HUES6 (cell line): ENCODE results near the gene TSPAN18.

ENCODE experiments used
- H3K27ac ChIP-seq: 2 replicates; pipeline ENCODE4 v1.7.0; 2013; ENCODE audit warnings: low read depth, mild to moderate bottlenecking, low read length, inconsistent platforms
- H3K27me3 ChIP-seq: 2 replicates; pipeline ENCODE4 v1.6.1; 2013; ENCODE audit warnings: low read length; ENCODE audit not compliant: control insufficient read depth, insufficient read depth
- H3K36me3 ChIP-seq: 2 replicates; pipeline ENCODE4 v1.6.1; 2013; ENCODE audit warnings: low read length; ENCODE audit not compliant: control insufficient read depth, insufficient read depth
- H3K4me1 ChIP-seq: 2 replicates; pipeline ENCODE4 v1.6.1; 2013; ENCODE audit warnings: low read length; ENCODE audit not compliant: control insufficient read depth, insufficient read depth
- H3K4me3 ChIP-seq: 2 replicates; pipeline ENCODE4 v1.5.1; 2013; ENCODE audit warnings: low read depth, low read length
- H3K9ac ChIP-seq: one replicate; pipeline ENCODE4 v1.6.1; 2013; ENCODE audit warnings: mild to moderate bottlenecking, low read length
- H3K9me3 ChIP-seq: 2 replicates; pipeline ENCODE4 v1.6.1; 2013; ENCODE audit warnings: low read depth, low read length; ENCODE audit not compliant: control insufficient read depth, insufficient read depth

Gene TSPAN18

DNA sequence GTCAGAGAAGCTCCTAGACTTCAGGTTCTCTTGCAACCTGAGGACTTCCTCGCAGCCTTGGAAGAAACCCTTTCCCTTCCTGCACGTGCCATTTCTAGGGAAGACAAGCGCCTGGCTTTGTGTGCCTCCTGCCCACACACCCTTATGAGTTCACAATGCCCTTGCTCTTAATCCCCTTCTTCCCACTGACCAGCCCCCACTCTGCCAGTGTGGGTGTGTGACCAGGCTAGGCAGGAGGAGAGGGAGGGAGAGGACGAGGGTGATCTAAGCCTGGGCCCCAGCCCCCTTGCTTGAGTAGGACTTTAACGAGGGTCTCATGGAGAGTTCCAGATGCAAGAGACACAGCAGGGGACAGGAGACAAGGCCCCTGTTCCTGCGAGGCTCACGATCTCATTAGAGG, 193.7 kb downstream of the TSPAN18 start:
- no peak overlapping the region for H3K9ac ChIP-seq

DNA sequence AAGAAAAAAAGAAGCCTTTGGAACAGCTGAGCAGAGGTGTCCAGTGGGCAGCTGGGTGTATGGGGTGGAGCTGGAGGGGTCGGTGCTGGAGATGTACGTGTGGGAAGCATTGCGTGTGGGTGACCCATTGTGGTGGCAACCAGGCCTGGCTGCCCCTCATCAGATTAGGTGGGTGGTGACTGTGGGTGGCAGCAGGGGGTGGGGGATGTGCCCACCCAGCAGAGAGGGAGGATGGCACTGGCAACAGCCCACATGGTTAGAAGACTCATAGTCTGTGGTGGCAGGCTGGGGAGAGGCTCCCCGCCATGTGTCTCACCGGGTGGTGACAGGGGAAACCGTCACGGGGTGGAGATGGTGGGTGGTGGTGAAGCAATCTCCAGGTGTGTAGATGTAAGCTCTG, 196.4 kb downstream of the TSPAN18 start:
- Histone ChIP-seq H3K9me3 (no peaks in the 10 kb centered on the region), H3K4me1 (peaks cover 8% of the 10 kb centered on the region; the same call in 1 of the 2 replicates), H3K9ac (no peak overlapping the region), H3K36me3 (peaks cover 10% of the 10 kb centered on the region; the same call in 1 of the 2 replicates), H3K27ac (no peak overlapping the region), H3K4me3 (no peak overlapping the region), H3K27me3 (no peaks in the 10 kb centered on the region)

More for the DNA sequence above, 193.7 kb downstream of the TSPAN18 start:
- H3K4me1 ChIP-seq: no peaks in the 10 kb centered on the region
- H3K9me3 ChIP-seq: no peaks in the 10 kb centered on the region
- H3K27ac ChIP-seq: no peak overlapping the region
- no peaks in the 10 kb centered on the region for H3K27me3 ChIP-seq
- peaks cover 10% of the 10 kb centered on the region; the same call in 1 of the 2 replicates for H3K36me3 ChIP-seq
- no peak overlapping the region for H3K4me3 ChIP-seq

DNA sequence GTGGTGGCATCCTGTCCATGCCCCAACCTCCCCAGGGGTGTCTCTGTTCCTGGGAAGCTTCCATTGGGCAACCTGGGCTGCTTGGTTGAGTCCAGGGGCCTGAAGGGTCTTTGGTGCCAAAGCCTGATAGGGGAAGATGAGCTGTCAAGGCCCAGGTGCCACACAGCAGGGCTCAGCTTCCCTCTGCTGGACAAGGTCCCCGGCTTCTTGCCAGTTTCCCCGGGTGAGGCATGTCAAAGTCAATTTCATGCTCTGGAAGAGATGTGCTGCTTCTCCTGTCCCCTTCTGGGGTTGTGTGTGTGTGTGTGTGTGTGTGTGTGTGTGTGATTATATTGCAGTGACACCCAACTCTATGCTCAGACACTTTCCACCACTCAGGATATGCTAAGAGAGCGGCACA, 197.0 kb downstream of the TSPAN18 start:
- H3K36me3 ChIP-seq: peaks cover 10% of the 10 kb centered on the region; the same call in 1 of the 2 replicates
- H3K27me3 ChIP-seq: no peaks in the 10 kb centered on the region
- no peak overlapping the region for H3K27ac ChIP-seq

DNA sequence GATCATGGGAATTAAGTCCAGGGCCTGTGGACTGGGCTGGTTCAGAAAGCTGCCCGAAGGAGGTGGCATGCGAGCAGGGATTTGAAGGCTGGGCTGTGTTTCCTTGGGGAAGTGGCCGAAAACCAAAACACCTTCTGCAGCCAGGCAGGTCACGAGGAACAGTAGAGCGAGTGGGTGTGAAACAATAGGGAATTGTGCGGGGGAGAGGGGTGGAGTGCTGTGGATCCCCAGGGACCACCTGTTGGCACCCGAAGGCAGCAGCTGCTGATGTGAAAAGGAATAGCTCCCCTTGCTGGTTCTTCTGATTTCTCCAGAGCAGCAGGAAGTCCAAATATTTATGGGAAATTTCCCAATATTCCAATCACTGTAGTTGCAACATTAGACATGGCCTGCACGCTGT, 199.3 kb downstream of the TSPAN18 start:
- Histone ChIP-seq H3K4me3 (no peak overlapping the region), H3K9ac (no peak overlapping the region), H3K27me3 (no peaks in the 10 kb centered on the region), H3K9me3 (no peaks in the 10 kb centered on the region), H3K27ac (no peak overlapping the region), H3K36me3 (peaks cover 16% of the 10 kb centered on the region), H3K4me1 (peaks cover 24% of the 10 kb centered on the region)

More for the DNA sequence above, 197.0 kb downstream of the TSPAN18 start:
- H3K4me3 ChIP-seq: no peak overlapping the region
- no peak overlapping the region for H3K9ac ChIP-seq
- H3K4me1 ChIP-seq: peaks cover 14% of the 10 kb centered on the region; the same call in 1 of the 2 replicates
- no peaks in the 10 kb centered on the region for H3K9me3 ChIP-seq

DNA sequence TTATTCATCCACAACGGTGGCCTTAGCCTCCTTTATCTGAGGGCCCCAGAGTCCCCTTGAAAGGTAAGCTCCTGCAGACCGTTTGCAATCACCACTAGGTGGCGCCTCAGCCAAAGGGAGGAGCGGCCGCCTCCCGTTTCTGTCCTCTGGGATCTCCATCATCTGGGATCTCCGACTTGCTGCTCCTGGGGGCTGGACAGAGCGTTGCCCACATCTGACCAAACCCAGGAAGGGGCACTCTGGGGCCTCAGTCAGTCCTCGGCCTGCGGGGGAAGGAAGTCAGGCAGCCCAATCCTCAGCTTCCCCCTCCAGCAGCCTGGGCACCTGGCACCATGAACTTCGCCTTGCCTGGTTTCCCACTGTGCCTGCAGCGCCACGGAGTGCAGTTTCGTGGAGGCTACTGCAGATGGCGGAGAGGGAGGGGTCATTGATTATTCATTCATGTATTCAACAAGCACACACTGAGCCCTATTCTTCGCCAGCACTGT, 200.5 kb downstream of the TSPAN18 start:
- Histone ChIP-seq H3K9me3 (no peaks in the 10 kb centered on the region), H3K9ac (no peak overlapping the region), H3K36me3 (peaks cover 16% of the 10 kb centered on the region), H3K27ac (no peak overlapping the region), H3K4me3 (no peak overlapping the region), H3K27me3 (no peaks in the 10 kb centered on the region), H3K4me1 (peaks cover 30% of the 10 kb centered on the region)

DNA sequence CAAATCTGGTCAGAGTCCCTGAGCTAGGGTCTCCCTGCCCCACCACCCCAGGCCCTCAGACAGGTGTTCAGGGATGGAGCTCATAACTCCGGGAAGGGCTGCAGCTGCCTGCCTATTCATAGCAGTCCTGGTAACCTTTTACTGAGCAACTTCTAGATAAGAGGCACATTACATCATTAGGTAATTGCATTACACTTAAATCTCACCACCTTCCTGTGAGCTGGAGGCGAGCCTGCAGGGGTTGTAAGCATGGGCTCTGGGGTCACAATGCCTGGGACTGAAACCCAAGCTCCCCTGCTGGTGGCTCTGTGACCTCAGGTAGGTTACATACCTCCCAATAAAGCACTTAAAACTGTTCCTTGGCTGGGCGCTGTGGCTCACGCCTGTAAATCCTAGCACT, 201.4 kb downstream of the TSPAN18 start:
- Histone ChIP-seq H3K27ac (no peak overlapping the region), H3K27me3 (no peaks in the 10 kb centered on the region), H3K4me1 (peaks cover 30% of the 10 kb centered on the region), H3K9me3 (no peaks in the 10 kb centered on the region), H3K36me3 (peaks cover 15% of the 10 kb centered on the region), H3K4me3 (no peak overlapping the region), H3K9ac (no peak overlapping the region)

DNA sequence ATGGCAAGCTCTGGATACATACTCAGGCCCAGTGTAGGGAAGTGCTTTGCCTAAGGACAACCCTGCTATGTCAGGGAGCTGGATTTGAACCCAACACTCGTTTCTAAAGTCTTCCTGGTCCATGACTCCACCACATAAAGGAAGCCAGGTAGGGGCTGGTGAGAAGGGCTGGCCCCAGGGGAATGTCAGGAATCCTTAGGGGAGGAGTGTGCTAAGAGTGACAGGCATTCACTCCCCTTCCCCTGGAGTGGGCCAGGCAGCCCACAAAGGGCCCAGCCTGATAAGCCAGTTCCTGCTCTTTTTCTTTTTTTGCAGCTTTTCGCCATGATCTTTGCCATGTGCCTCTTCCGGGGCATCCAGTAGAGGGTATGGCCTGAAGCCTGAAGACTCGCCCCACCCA, 202.1 kb downstream of the TSPAN18 start:
- Histone ChIP-seq H3K4me3 (no peak overlapping the region), H3K36me3 (peaks cover 15% of the 10 kb centered on the region), H3K9me3 (no peaks in the 10 kb centered on the region), H3K27ac (no peak overlapping the region), H3K27me3 (no peaks in the 10 kb centered on the region), H3K4me1 (peaks cover 30% of the 10 kb centered on the region), H3K9ac (no peak overlapping the region)

DNA sequence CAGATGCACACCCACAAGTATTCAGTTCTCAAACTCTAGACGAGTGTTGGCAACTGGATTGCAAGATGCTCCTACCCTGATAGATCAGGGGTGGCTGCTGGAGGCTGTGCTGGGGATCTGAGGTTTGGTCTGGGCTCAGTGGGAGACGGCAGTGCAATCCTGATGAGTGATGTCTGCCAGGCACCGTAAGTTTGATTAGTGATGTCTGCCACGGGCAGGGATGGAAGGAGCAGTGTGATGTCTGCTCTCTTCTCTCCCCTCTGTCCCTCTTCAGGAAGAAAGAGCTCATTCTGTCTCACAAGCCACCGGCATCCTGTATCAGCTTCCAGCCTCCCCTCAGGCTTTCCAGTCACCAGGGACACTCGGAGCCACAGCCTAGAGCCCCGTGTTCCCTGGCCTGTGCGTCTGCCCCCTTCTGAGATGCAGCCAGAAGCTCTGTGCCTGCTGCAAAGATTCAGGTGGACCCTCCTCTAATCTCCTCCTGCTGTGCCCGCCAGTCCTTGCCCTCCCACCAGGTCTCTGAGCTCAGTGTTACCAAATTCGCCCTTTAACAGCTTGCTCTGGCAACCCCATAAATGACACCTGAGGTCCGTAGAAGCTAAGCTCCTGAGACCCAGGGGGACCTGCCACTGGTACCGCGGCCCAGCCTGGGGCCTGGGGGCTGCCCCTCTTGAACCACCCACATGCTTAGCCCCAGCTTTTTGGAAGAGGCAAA, 204.0 kb downstream of the TSPAN18 start:
- Histone ChIP-seq H3K27ac (no peak overlapping the region), H3K9ac (no peak overlapping the region), H3K27me3 (no peaks in the 10 kb centered on the region), H3K36me3 (peaks cover 23% of the 10 kb centered on the region), H3K4me3 (no peak overlapping the region), H3K4me1 (peaks cover 30% of the 10 kb centered on the region), H3K9me3 (no peaks in the 10 kb centered on the region)

DNA sequence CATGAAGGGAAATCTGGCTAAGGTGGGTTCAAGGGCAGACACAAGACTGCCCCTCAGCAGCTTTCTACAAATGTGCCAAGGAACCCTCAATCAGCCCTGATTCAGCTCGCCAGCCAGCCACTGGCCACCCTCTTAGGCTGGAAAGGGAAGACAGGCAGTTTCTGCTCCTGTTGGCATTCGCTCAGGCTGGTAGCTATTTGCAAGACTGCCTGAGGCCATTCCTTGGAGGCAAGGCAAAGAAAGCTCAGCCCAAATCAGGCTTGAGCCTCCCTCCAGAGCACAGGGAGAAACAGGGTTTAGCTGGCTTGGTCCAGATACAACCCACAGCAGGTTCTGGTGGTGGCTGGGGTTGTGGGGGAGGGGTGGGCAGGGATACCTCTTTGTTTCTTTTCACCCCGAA, 204.7 kb downstream of the TSPAN18 start:
- no peak overlapping the region for H3K9ac ChIP-seq
- no peaks in the 10 kb centered on the region for H3K9me3 ChIP-seq
- H3K27ac ChIP-seq: no peak overlapping the region
- H3K27me3 ChIP-seq: no peaks in the 10 kb centered on the region
- H3K4me1 ChIP-seq: peaks cover 30% of the 10 kb centered on the region
- H3K4me3 ChIP-seq: no peak overlapping the region
- peaks cover 23% of the 10 kb centered on the region for H3K36me3 ChIP-seq

DNA sequence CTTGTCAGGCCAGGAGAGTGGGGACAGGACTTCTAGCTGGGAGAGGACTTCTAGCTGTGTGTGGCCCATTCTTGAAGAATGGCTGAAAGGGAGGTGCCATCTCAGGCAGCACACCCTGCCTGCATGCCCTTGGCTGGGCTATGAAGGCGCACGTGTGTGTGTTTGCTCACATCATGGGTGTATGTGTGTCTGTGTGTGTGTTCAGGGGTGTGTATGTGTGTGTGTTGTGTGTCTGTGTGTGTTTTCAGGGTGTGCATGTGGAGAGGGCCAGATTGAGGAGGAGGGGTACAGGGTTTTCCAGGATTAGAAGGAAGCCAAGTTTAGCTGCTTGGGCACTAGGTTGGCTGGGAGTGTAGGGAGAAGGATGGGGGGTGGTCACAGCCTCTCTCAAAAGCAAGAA, 207.3 kb downstream of the TSPAN18 start:
- no peak overlapping the region for H3K4me3 ChIP-seq
- no peaks in the 10 kb centered on the region for H3K27me3 ChIP-seq
- H3K4me1 ChIP-seq: peaks cover 17% of the 10 kb centered on the region
- no peak overlapping the region for H3K9ac ChIP-seq
- no peaks in the 10 kb centered on the region for H3K9me3 ChIP-seq
- no peak overlapping the region for H3K27ac ChIP-seq
- peaks cover 23% of the 10 kb centered on the region for H3K36me3 ChIP-seq

DNA sequence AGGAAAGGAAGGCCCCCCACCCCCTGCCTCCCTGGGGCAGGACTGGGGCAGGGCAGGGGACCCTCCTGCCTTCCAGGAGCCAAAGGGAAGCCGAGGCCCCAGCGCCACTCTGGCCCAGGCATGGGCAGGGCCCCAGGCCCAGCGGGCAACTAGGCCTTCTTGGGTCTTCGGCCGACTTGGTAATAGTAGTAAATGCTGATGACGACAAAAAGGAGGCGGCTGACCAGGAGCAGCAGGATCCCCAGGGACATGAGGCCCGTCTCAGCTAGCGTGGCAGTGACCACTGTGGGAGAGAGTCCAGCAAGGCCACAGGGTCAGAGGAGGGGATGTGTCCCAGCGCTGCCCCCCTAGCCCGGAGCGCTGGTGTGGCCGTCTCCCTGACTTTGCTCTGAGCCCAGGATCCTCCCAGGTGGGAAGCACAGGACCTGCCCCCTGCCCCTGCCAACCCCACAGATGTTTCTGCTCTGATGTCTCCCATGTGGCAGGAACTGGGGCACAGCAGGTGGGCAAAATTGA, 208.0 kb downstream of the TSPAN18 start:
- no peak overlapping the region for H3K9ac ChIP-seq

More for the DNA sequence above, 208.0 kb downstream of the TSPAN18 start:
- Histone ChIP-seq H3K9me3 (no peaks in the 10 kb centered on the region), H3K27ac (no peak overlapping the region), H3K27me3 (no peaks in the 10 kb centered on the region), H3K4me3 (no peak overlapping the region), H3K4me1 (peaks cover 20% of the 10 kb centered on the region), H3K36me3 (peaks cover 20% of the 10 kb centered on the region)
